ENCODE results near the gene RXYLT1. TPM values are rescaled to one million over a fixed set of nuclear protein-coding genes. Genes with fewer than 3 reads are reported as not detected.

RXYLT1 gene
- total and polyA plus RNA-seq, 2 of the 8 experiments (the other 6 are each of a cell fraction or from before 2014, with no cell fraction given), result 3.8 to 10.9 TPM

- TF ChIP-seq HDAC6 (IDR thresholded peaks at IDR 0.05; ENCODE audit: low read depth, low read length), result no peak
- no peak for TF ChIP-seq RXRA (IDR thresholded peaks at IDR 0.05; ENCODE audit: insufficient read depth, low read depth, low read length)
- no peak for TF ChIP-seq SP1 (IDR thresholded peaks at IDR 0.05; ENCODE audit: low read depth, low read length)
- no peak for TF ChIP-seq ZNF274 (IDR thresholded peaks at IDR 0.05; ENCODE audit: borderline replicate concordance, extremely low read depth, low read length)
- TF ChIP-seq CEBPB (IDR thresholded peaks at IDR 0.05; ENCODE audit: low read depth, low read length), result no peak
Measured at GRCh38 chr12:63811334-63811733, 31.6 kb downstream of the RXYLT1 start (continued).
